GM18502 (cell line): ENCODE measurements around the gene MFSD6.
"Not testable (repeated sequence)": the region's sequence is repeated elsewhere in the genome, so short reads cannot be mapped to it uniquely, and the experiment has no call there.

Source experiments
- ATAC-seq: cut with Tn5 transposase; IDR thresholded peaks from one replicate; pipeline ENCODE4 v1.9.1; 2021; ENCODE audit warnings: mild to moderate bottlenecking; ENCODE audit not compliant: unreplicated experiment, poor library complexity

The MFSD6 gene

GRCh38 chr2:190407662-190408537 lies at the start of gene MFSD6:
MFSD6 (plus strand) TSS chr2:190408355; CDS start chr2:190436030, 27,675 bp downstream.
- peak; percentile 65 for ATAC-seq

GRCh38 chr2:190358655-190359448 lies 49.3 kb upstream of the MFSD6 start:
- ATAC-seq, result not testable (repeated sequence)

- ATAC-seq, result no peak
Observed at GRCh38 chr2:190360561-190360960, 47.6 kb upstream of the MFSD6 start.

GRCh38 chr2:190360965-190361364 lies 47.2 kb upstream of the MFSD6 start:
- ATAC-seq, result no peak

GRCh38 chr2:190361572-190361971 lies 46.6 kb upstream of the MFSD6 start:
- ATAC-seq, result no peak

GRCh38 chr2:190362894-190363293 lies 45.3 kb upstream of the MFSD6 start:
- ATAC-seq, result no peak

GRCh38 chr2:190365499-190366204 lies 42.5 kb upstream of the MFSD6 start:
- ATAC-seq, result no peak

- ATAC-seq, result no peak
Observed at GRCh38 chr2:190366248-190366753, 41.9 kb upstream of the MFSD6 start.

DNA sequence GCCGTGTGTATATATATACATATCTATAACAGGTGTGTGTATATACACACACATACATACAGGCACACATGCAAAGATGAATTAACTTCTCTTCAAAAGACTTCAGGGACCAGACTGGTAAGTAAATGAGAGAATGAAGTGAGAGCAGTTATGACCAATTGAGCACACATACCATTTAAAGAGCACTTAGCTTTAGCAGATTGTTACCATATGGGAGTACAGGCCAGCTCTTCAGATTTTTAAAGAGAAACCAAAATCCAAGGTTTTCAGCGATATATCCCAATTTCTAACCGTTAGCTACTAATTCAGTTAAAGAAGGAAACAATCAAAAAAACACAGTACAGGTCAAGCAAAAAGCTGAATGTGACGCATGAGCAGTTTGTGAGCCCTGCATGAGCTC lies 41.1 kb upstream of the MFSD6 start:
- no peak for ATAC-seq

- ATAC-seq, result no peak
Observed at GRCh38 chr2:190369635-190370034, 38.5 kb upstream of the MFSD6 start.

DNA sequence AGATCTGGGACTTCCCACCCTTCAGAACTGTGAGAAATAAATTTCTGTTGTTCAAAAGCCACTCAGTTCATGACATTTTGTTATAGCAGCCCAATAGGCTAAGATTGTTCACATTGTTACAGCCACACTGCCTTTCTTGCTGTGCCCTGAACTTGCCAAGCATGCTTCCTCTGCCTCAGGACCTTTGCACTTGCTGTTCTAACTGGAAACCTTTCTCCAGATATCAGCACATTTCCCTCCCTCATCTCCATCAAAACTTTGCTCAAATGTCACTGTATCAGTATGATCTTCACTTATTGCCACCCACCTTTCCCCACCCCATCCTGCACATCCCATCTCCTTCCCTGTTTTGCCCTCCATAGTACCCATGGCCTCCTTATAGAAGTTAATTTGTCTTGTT lies 32.1 kb upstream of the MFSD6 start:
- no peak for ATAC-seq

- ATAC-seq, result no peak
Observed at GRCh38 chr2:190376591-190377245, 31.4 kb upstream of the MFSD6 start.

GRCh38 chr2:190378880-190379237 lies 29.3 kb upstream of the MFSD6 start:
- no peak for ATAC-seq

GRCh38 chr2:190379249-190379964 lies 28.7 kb upstream of the MFSD6 start:
- ATAC-seq, result no peak

DNA sequence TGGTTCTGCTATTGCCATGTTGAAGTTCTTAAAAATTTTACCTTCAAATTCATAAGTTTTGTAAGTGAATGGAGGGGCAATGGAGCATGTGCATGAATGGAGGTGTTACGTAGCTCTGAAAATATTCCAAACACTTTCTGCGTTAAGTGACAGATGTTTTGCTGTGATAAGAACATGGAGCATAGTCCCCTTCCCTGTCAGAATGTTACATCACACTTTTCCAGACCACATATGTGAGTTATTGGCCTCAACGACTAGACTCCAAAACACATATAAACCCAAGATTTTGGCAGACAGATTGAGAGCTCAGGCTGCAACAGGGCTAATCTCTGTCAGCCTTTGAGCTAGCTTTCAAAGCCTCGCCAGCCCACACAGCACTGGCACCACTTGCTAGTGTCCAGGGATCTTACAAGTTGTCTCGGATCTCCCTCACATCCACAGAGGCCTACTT lies 27.2 kb upstream of the MFSD6 start:
- ATAC-seq, result no peak

- peak; percentile 94 for ATAC-seq
Observed at GRCh38 chr2:190382851-190383250, 25.3 kb upstream of the MFSD6 start.

- ATAC-seq, result no peak
Observed at GRCh38 chr2:190387422-190387821, 20.7 kb upstream of the MFSD6 start.

DNA sequence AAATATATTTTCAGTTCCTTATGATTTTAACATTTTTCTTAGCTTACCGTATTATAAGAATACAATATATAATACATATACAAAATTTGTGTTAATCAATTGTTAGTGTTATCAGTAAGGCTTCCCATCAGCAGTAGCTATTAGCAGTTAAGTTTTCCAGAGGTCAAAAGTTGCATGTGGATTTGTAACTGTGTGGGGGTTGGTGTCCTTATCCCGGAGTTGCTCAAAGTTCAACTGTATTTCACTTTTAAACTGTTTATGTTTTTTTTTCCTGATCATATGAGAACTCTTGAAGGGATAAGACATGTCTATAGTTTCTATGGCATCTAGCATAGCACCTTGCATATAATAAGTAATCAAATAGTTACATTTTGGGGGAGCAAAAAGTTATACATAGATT lies 11.9 kb upstream of the MFSD6 start:
- no peak for ATAC-seq

GRCh38 chr2:190402986-190403603 lies 5.1 kb upstream of the MFSD6 start:
- no peak for ATAC-seq
